Measurements from ENCODE around the gene OR2W3.

DNA sequence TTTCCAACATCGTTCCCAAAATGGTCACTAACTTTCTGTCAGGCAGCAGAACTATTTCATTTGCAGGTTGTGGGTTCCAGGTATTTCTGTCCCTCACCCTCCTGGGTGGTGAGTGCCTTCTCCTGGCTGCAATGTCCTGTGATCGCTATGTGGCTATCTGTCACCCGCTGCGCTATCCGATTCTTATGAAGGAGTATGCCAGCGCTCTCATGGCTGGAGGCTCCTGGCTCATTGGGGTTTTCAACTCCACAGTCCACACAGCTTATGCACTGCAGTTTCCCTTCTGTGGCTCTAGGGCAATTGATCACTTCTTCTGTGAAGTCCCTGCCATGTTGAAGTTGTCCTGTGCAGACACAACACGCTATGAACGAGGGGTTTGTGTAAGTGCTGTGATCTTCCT, 38.6 kb downstream of the OR2W3 start:
- TF ChIP-seq, protein P1, sequence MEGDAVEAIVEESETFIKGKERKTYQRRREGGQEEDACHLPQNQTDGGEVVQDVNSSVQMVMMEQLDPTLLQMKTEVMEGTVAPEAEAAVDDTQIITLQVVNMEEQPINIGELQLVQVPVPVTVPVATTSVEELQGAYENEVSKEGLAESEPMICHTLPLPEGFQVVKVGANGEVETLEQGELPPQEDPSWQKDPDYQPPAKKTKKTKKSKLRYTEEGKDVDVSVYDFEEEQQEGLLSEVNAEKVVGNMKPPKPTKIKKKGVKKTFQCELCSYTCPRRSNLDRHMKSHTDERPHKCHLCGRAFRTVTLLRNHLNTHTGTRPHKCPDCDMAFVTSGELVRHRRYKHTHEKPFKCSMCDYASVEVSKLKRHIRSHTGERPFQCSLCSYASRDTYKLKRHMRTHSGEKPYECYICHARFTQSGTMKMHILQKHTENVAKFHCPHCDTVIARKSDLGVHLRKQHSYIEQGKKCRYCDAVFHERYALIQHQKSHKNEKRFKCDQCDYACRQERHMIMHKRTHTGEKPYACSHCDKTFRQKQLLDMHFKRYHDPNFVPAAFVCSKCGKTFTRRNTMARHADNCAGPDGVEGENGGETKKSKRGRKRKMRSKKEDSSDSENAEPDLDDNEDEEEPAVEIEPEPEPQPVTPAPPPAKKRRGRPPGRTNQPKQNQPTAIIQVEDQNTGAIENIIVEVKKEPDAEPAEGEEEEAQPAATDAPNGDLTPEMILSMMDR (IDR thresholded peaks at IDR 0.05) = no peak
- TF ChIP-seq EP300 (IDR thresholded peaks at IDR 0.05) (no peak), POLR2A (IDR thresholded peaks at IDR 0.05) (no peak)

Data from tibial nerve (tissue), 4 donors.